ENCODE results near the gene TLR5. TPM values are rescaled to one million over a fixed set of nuclear protein-coding genes. Genes with fewer than 3 reads are reported as not detected.

TLR5 gene, protein sequence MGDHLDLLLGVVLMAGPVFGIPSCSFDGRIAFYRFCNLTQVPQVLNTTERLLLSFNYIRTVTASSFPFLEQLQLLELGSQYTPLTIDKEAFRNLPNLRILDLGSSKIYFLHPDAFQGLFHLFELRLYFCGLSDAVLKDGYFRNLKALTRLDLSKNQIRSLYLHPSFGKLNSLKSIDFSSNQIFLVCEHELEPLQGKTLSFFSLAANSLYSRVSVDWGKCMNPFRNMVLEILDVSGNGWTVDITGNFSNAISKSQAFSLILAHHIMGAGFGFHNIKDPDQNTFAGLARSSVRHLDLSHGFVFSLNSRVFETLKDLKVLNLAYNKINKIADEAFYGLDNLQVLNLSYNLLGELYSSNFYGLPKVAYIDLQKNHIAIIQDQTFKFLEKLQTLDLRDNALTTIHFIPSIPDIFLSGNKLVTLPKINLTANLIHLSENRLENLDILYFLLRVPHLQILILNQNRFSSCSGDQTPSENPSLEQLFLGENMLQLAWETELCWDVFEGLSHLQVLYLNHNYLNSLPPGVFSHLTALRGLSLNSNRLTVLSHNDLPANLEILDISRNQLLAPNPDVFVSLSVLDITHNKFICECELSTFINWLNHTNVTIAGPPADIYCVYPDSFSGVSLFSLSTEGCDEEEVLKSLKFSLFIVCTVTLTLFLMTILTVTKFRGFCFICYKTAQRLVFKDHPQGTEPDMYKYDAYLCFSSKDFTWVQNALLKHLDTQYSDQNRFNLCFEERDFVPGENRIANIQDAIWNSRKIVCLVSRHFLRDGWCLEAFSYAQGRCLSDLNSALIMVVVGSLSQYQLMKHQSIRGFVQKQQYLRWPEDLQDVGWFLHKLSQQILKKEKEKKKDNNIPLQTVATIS
- total RNA-seq (ENCODE audit: low replicate concordance), result 0.36 TPM in 1 of 2 replicates, not detected in the other

GRCh38 chr1:223142795-223143536 is at the start of gene TLR5:
TLR5 (minus strand) TSS chr1:223143248; CDS start chr1:223113031, 30,217 bp downstream.
- DNase-seq (ENCODE audit: low read depth), result peak; percentile 38
- peak; percentile 64 for TF ChIP-seq CTCF (IDR thresholded peaks at IDR 0.05; ENCODE audit: insufficient read depth, low read length)
- peak within 1 kb of the TSS; percentile 70 for H3K4me3 ChIP-seq (ENCODE audit: low read depth, low read length)

GRCh38 chr1:223189903-223190724 is 47.1 kb upstream of the TLR5 start:
- peak; percentile 9 for DNase-seq (ENCODE audit: low read depth)
- TF ChIP-seq CTCF (IDR thresholded peaks at IDR 0.05; ENCODE audit: insufficient read depth, low read length), result no peak

GRCh38 chr1:223189525-223189902 is 46.5 kb upstream of the TLR5 start:
- H3K4me3 ChIP-seq (ENCODE audit: low read depth, low read length), result no peak overlapping the region
- no peak for TF ChIP-seq CTCF (IDR thresholded peaks at IDR 0.05; ENCODE audit: insufficient read depth, low read length)
- no peak for DNase-seq (ENCODE audit: low read depth)

More at GRCh38 chr1:223189903-223190724, 47.1 kb upstream of the TLR5 start:
- no peak overlapping the region for H3K4me3 ChIP-seq (ENCODE audit: low read depth, low read length)

DNA sequence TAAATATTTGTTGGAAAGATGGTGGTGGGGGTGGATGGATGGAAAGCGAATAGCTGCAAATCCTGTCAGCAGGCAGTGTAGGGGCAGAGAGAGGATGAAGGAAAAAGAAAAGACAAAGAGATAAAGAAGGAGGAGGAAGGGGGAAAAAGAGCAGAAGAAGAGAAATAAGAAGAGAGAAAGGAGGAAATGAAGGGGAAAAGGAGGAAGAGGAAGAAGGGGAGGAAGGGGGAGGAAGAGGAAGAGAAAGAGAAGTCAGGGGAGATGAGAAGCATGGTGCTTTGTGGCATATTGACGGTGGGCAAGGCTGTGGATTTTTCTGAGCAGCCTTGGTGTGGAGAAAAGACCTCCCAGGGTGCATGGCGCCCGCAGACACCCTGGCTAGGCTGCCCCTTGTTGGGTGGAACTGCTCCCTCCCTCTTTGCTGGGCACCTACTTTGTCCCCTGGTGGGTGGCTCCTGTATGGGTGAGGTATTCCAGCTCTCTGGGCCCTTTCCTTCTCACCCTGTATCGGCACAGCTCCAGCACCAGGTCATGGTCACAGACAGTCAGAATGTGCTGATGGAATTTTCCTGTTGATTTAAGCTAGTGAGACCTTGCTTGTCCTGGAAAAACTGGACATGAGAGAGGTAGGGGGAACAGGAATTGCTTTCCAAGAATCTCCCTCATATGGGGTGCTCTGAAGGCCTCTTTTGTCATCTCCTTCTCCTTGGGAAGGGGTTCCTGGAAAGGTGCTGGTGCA is 45.7 kb upstream of the TLR5 start:
- no peak for TF ChIP-seq CTCF (IDR thresholded peaks at IDR 0.05; ENCODE audit: insufficient read depth, low read length)
- DNase-seq (ENCODE audit: low read depth), result no peak
- H3K4me3 ChIP-seq (ENCODE audit: low read depth, low read length), result no peak overlapping the region

- H3K4me3 ChIP-seq (ENCODE audit: low read depth, low read length), result no peak overlapping the region
- no peak for TF ChIP-seq CTCF (IDR thresholded peaks at IDR 0.05; ENCODE audit: insufficient read depth, low read length)
- no peak for DNase-seq (ENCODE audit: low read depth)
These were observed 43.8 kb upstream of the TLR5 start for GRCh38 chr1:223186800-223187199.
